LNCAP (cell line): ENCODE data around the gene BDH1.

Source experiments
- CTCF ChIP-seq: fragments of 450-650 bp; IDR thresholded peaks from 2 replicates; pipeline ENCODE4 v1.5.1; 2017; ENCODE audit warnings: mild to moderate bottlenecking

BDH1 gene

DNA sequence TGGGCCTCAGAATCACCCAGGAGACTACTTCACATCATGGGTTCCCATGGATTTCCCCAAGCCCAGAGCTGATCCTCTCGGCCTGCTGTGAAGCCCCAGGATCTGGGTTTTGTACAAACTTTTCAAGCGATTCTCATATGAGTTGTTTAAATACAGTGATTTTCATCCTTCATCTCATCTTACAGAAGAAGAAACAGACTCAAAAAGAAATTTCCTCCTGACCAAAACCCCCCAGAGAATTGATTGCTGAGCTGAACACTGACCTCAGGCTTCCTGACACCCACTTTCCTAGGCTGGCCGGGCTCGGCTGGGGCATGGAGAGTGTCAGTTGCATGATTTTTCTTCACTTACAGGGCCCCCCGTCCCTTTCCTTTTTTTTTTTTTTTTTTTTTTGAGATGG lies 60.3 kb downstream of the BDH1 start:
- no peak for TF ChIP-seq CTCF

DNA sequence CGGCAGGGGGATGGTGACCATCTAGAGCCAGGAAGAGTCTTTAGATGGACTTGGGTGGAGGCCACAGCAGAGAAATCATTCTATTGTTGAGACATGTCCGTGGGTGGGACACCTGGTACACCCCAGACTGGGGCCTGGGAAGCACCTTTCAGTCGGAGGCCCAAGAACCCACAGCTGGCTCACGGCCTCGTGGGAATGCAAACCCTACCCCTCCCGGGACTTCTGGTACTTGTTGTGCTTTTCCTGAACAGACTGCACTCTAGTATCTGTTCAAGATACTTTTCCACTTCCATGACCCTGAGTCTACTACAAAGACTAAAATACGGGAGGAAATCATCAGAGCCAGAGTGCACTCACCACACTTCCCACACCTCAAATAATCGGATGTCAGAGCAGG lies 60.7 kb downstream of the BDH1 start:
- no peak for TF ChIP-seq CTCF

GRCh38 chr3:197494366-197495058 lies 61.3 kb downstream of the BDH1 start:
- TF ChIP-seq CTCF: no peak

GRCh38 chr3:197493049-197493448 lies 62.7 kb downstream of the BDH1 start:
- TF ChIP-seq CTCF: no peak

DNA sequence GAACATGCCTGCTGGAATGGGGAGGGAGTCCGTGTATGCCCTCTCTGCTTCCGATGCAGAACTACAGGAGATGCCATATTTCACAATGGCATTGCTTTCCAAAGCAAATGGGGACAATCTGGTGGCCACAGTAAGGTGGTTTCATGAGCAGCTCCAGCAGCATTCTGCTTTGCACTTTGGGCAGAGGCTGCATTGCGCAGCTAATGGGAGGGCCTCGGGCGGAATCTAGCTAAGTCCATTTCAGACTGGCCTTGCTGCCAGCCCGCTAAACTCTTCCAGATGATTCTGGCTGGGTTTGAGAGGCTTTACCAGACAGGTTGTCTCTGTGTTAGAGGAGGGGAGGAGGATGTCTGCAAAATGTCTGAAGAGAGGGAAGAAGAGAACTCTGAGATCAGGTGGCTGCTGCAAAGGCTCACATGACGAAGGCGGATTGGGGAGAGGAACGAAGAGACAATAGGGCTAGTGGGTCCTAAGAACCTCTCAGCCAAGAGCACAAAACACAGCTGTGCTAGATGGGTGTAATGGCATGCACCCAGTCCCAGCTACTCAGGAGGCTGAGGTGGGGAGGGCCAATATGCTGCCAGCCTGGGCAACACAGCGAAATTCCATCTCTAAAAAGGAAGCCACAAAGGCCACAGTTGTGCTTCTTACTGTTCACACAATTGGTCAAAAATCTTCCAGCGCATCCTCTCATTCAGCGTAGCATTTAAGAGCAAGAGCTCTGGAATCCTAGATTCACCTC lies 63.7 kb downstream of the BDH1 start:
- no peak for TF ChIP-seq CTCF

GRCh38 chr3:197491478-197491877 lies 64.3 kb downstream of the BDH1 start:
- no peak for TF ChIP-seq CTCF

GRCh38 chr3:197490098-197491058 lies 65.4 kb downstream of the BDH1 start:
- TF ChIP-seq CTCF: no peak
